Head of caudate nucleus (tissue), 42 donors: ENCODE data around the gene PLEK2.
"Not testable (repeated sequence)": the region's sequence is repeated elsewhere in the genome, so short reads cannot be mapped to it uniquely, and the experiment has no call there.

Experiments used
- DNase-seq, 42 donors: peaks; one replicate each; pipeline versions ENCODE4 v3.0.0 to v3.0.0-alpha.2; 2020 to 2021; ENCODE audit warnings: mixed read lengths in 7 of 42
- intact Hi-C: fragments of 100-400 bp; cut with DNase I; formaldehyde crosslinking; loops from one replicate; pipeline ENCODE4 v1.15.0; 2022

The PLEK2 gene

GRCh38 chr14:67413806-67414769 is 2.1 kb upstream of the PLEK2 start:
- intact Hi-C loops, result no loop called here
- DNase-seq, result peak in 3 of 42 donors; percentile 6 to 63 (median 24)

GRCh38 chr14:67411370-67411769 is 595 bp downstream of the PLEK2 start:
- DNase-seq, result no peak
- intact Hi-C loops, result no loop called here

GRCh38 chr14:67410313-67410712 is 1.7 kb downstream of the PLEK2 start:
- intact Hi-C loops, result no loop called here
- no peak for DNase-seq

GRCh38 chr14:67409461-67409860 is 2.5 kb downstream of the PLEK2 start:
- intact Hi-C loops, result no loop called here
- DNase-seq, result no peak

GRCh38 chr14:67408122-67408801 is 3.7 kb downstream of the PLEK2 start:
- intact Hi-C loops, DNase-seq: not testable (repeated sequence)

- intact Hi-C loops, result no loop called here
- peak in 1 of 42 donors; percentile 12 for DNase-seq
These were observed 6.2 kb downstream of the PLEK2 start for GRCh38 chr14:67405771-67406170.

- intact Hi-C loops, result no loop called here
- DNase-seq, result peak in 1 of 42 donors; percentile 8
These were observed 11.5 kb downstream of the PLEK2 start for GRCh38 chr14:67400434-67400833.

GRCh38 chr14:67397536-67397935 is 14.4 kb downstream of the PLEK2 start:
- DNase-seq, result peak in 2 of 42 donors; percentile 7 to 29
- intact Hi-C loops, result no loop called here

- intact Hi-C loops, result no loop called here
These were observed 15.5 kb downstream of the PLEK2 start for GRCh38 chr14:67396381-67396970.

GRCh38 chr14:67395876-67396189 is 16.1 kb downstream of the PLEK2 start:
- intact Hi-C loops, result no loop called here
- DNase-seq, result peak in 1 of 42 donors; percentile 22

More at GRCh38 chr14:67396381-67396970, 15.5 kb downstream of the PLEK2 start:
- peak in 2 of 42 donors; percentile 3 to 17 for DNase-seq

GRCh38 chr14:67395086-67395875 is 16.7 kb downstream of the PLEK2 start:
- peak in 2 of 42 donors; percentile 25 to 36 for DNase-seq
- intact Hi-C loops, result no loop called here

GRCh38 chr14:67393689-67394088 is 18.3 kb downstream of the PLEK2 start:
- DNase-seq, result peak in 1 of 42 donors; percentile 17
- intact Hi-C loops, result no loop called here

GRCh38 chr14:67392800-67393199 is 19.2 kb downstream of the PLEK2 start:
- peak in 2 of 42 donors; percentile 16 to 24 for DNase-seq
- intact Hi-C loops, result no loop called here

GRCh38 chr14:67392123-67392522 is 19.8 kb downstream of the PLEK2 start:
- DNase-seq, result peak in 1 of 42 donors; percentile 12
- intact Hi-C loops, result no loop called here

- DNase-seq, result peak in 1 of 42 donors; percentile 22
- intact Hi-C loops, result no loop called here
These were observed 20.7 kb downstream of the PLEK2 start for GRCh38 chr14:67391268-67391667.

GRCh38 chr14:67389811-67390534 is 22.0 kb downstream of the PLEK2 start:
- no peak for DNase-seq
- intact Hi-C loops, result no loop called here

GRCh38 chr14:67389275-67389674 is 22.7 kb downstream of the PLEK2 start:
- DNase-seq, result no peak
- intact Hi-C loops, result no loop called here

GRCh38 chr14:67387195-67387594 is 24.8 kb downstream of the PLEK2 start:
- intact Hi-C loops, result no loop called here
- no peak for DNase-seq
